H1 (cell line): ENCODE measurements around the gene TMEM273. TPM values are rescaled to one million over a fixed set of nuclear protein-coding genes. Genes with fewer than 3 reads are reported as not detected.

Experiments
- ASH2L ChIP-seq: fragments of 200-600, 300-600 bp; sonication (generic); IDR thresholded peaks from one replicate; pipeline ENCODE4 v1.7.1; 2017; ENCODE audit warnings: low read length
- BACH1 ChIP-seq: IDR thresholded peaks from 2 replicates; pipeline ENCODE4 v1.6.1; 2012; ENCODE audit warnings: low read length, improper control_type of control experiment
- CBX5 ChIP-seq: fragments of 300-800, 300-1000 bp; sonication (generic); IDR thresholded peaks from 2 replicates; pipeline ENCODE4 v1.7.1; 2016; ENCODE audit warnings: antibody characterized with exemption, low read length, low read depth
- CEBPB ChIP-seq: IDR thresholded peaks from 2 replicates; pipeline ENCODE4 v1.6.1; 2012; ENCODE audit warnings: low read depth, low read length
- CHD1 ChIP-seq: IDR thresholded peaks from 2 replicates; pipeline ENCODE4 v1.6.1; 2012; ENCODE audit warnings: low read depth, low read length, improper control_type of control experiment
- CHD2 ChIP-seq: IDR thresholded peaks from 2 replicates; pipeline ENCODE4 v1.6.1; 2012; ENCODE audit warnings: low read length, improper control_type of control experiment
- CREB1 ChIP-seq: IDR thresholded peaks from 2 replicates; pipeline ENCODE4 v1.6.1; 2012; ENCODE audit warnings: inconsistent platforms
- CTBP2 ChIP-seq: IDR thresholded peaks from 2 replicates; pipeline ENCODE4 v1.7.0; 2011; ENCODE audit warnings: borderline replicate concordance, mild to moderate bottlenecking, moderate library complexity, mixed read lengths, low read length; ENCODE audit not compliant: insufficient read depth, insufficient read length
- CTCF ChIP-seq, 3 experiments: IDR thresholded peaks; 1 replicate in 2 of 3; 2 replicates in 1 of 3; pipeline versions ENCODE4 v1.5.1 to v1.6.1; 2011; ENCODE audit warnings: low read length in 3 of 3, mild to moderate bottlenecking in 3 of 3, inconsistent platforms in 2 of 3, low read depth in 1 of 3, moderate library complexity in 1 of 3; ENCODE audit not compliant: insufficient read depth in 1 of 3; ENCODE audit errors: control extremely low read depth in 1 of 3
- EGR1 ChIP-seq: IDR thresholded peaks from 2 replicates; pipeline ENCODE4 v1.6.1; 2011; ENCODE audit warnings: low read depth, low read length, borderline replicate concordance
- EP300 ChIP-seq, 2 experiments: IDR thresholded peaks; 1 replicate in 1 of 2; 2 replicates in 1 of 2; pipeline ENCODE4 v1.6.1; 2011 to 2012; ENCODE audit warnings: low read depth in 2 of 2, low read length in 2 of 2, mild to moderate bottlenecking in 2 of 2, borderline replicate concordance in 1 of 2, inconsistent platforms in 1 of 2, moderate library complexity in 1 of 2
- KDM5A ChIP-seq: fragments of 200-600 bp; IDR thresholded peaks from 2 replicates; pipeline ENCODE4 v1.7.1; 2012; ENCODE audit warnings: mild to moderate bottlenecking, low read length, inconsistent platforms, mixed read lengths
- MAFK ChIP-seq: IDR thresholded peaks from 2 replicates; pipeline ENCODE4 v1.6.1; 2012; ENCODE audit warnings: low read depth, mild to moderate bottlenecking, improper control_type of control experiment, low read length
- RAD21 ChIP-seq, 2 experiments: IDR thresholded peaks in 1 of 2; conservative IDR thresholded peaks in 1 of 2; 2 replicates each; pipeline ENCODE4 v1.6.1; 2011; ENCODE audit warnings: low read depth in 2 of 2, low read length in 2 of 2, improper control_type of control experiment in 1 of 2, inconsistent platforms in 1 of 2, mild to moderate bottlenecking in 1 of 2, moderate library complexity in 1 of 2
- RNF2 ChIP-seq: fragments of 200-900, 300-1000 bp; sonication (generic); IDR thresholded peaks from 2 replicates; pipeline ENCODE4 v1.7.1; 2016; ENCODE audit warnings: borderline replicate concordance, low read depth, mild to moderate bottlenecking, antibody characterized with exemption, low read length; ENCODE audit not compliant: poor library complexity, severe bottlenecking; ENCODE audit errors: missing control alignments
- SIN3A ChIP-seq, 2 experiments: IDR thresholded peaks in 1 of 2; conservative IDR thresholded peaks in 1 of 2; 2 replicates each; pipeline ENCODE4 v1.6.1; 2011 to 2012; ENCODE audit warnings: low read length in 2 of 2, improper control_type of control experiment in 1 of 2, low read depth in 1 of 2, mild to moderate bottlenecking in 1 of 2
- SUZ12 ChIP-seq: fragments of 200-600 bp; sonication (generic); IDR thresholded peaks from 2 replicates; pipeline ENCODE4 v1.6.1; 2012; ENCODE audit warnings: mild to moderate bottlenecking, inconsistent platforms, low read length, moderate library complexity, mixed read lengths
- TAF1 ChIP-seq: IDR thresholded peaks from 2 replicates; pipeline ENCODE4 v1.6.1; 2011; ENCODE audit warnings: mild to moderate bottlenecking, low read depth, low read length
- TBP ChIP-seq: IDR thresholded peaks from 2 replicates; pipeline ENCODE4 v1.6.1; 2011; ENCODE audit warnings: low read depth, low read length, improper control_type of control experiment
- TCF12 ChIP-seq: IDR thresholded peaks from 2 replicates; pipeline ENCODE4 v1.6.1; 2011; ENCODE audit warnings: low read depth, mild to moderate bottlenecking, low read length
- polyA plus RNA-seq, 7 experiments: library from polyadenylated mRNA; depleted of rRNA in 3 of 7; stranded (reverse) in 5 of 7; unstranded in 2 of 7; fragments of >200 nt in 5 of 7; fragments of 200-250 nt in 2 of 7; gene quantifications; 1 replicate in 5 of 7; 2 replicates in 1 of 7; 4 replicates in 1 of 7; pipeline versions ENCODE4 v1.2.1 to v1.2.3, GENCODE V29; 2011 to 2013; ENCODE audit warnings: missing spikeins in 2 of 7, mixed read lengths in 2 of 7
- total RNA-seq: library from RNA; stranded (reverse); fragmentation: NEBNext Ultra II Directional; extraction: Animal tissue kit (Norgen Biotek cat#: 25700); gene quantifications from 2 replicates; pipeline ENCODE4 v1.2.1, GENCODE V29; 2021

TMEM273 gene
- total and polyA plus RNA-seq, 2 of the 8 experiments (the other 6 are each of a cell fraction or from before 2014, with no cell fraction given): not detected

- no peak for TF ChIP-seq CHD2
- TF ChIP-seq BACH1: no peak
- no peak for TF ChIP-seq KDM5A
- TF ChIP-seq CBX5: no peak
- no peak for TF ChIP-seq CEBPB
- TF ChIP-seq MAFK: no peak
- peak; percentile 41; the same call in 1 of the 2 replicates for TF ChIP-seq CREB1
- no peak for TF ChIP-seq SUZ12
- TF ChIP-seq ASH2L: no peak
- TF ChIP-seq EGR1: no peak
- TF ChIP-seq TBP: no peak
- TF ChIP-seq TAF1: no peak
- TF ChIP-seq CTBP2: no peak
- no peak for TF ChIP-seq TCF12
- no peak for TF ChIP-seq CHD1
- peak; percentile 74 to 97 (median 92) for TF ChIP-seq CTCF (IDR thresholded peaks at IDR 0.05; ENCODE audit: control extremely low read depth in 1 of 3, insufficient read depth in 1 of 3, low read depth in 1 of 3, low read length in 3 of 3)
- TF ChIP-seq RNF2: no peak
- no peak for TF ChIP-seq SIN3A (conservative IDR thresholded peaks at IDR 0.05 in 1 of 2, IDR thresholded peaks at IDR 0.05 in 1 of 2; ENCODE audit: low read depth in 1 of 2, low read length in 2 of 2)
- TF ChIP-seq RAD21 (IDR thresholded peaks at IDR 0.05 in 1 of 2, conservative IDR thresholded peaks at IDR 0.05 in 1 of 2; ENCODE audit: low read depth in 2 of 2, low read length in 2 of 2): peak; percentile 80 to 87
- TF ChIP-seq EP300 (IDR thresholded peaks at IDR 0.05; ENCODE audit: borderline replicate concordance in 1 of 2, low read depth in 2 of 2, low read length in 2 of 2): no peak
Observed at GRCh38 chr10:49164559-49165188, 23.5 kb downstream of the TMEM273 start (continued).
